Measurements from ENCODE around the gene PCDHGA10.

DNA sequence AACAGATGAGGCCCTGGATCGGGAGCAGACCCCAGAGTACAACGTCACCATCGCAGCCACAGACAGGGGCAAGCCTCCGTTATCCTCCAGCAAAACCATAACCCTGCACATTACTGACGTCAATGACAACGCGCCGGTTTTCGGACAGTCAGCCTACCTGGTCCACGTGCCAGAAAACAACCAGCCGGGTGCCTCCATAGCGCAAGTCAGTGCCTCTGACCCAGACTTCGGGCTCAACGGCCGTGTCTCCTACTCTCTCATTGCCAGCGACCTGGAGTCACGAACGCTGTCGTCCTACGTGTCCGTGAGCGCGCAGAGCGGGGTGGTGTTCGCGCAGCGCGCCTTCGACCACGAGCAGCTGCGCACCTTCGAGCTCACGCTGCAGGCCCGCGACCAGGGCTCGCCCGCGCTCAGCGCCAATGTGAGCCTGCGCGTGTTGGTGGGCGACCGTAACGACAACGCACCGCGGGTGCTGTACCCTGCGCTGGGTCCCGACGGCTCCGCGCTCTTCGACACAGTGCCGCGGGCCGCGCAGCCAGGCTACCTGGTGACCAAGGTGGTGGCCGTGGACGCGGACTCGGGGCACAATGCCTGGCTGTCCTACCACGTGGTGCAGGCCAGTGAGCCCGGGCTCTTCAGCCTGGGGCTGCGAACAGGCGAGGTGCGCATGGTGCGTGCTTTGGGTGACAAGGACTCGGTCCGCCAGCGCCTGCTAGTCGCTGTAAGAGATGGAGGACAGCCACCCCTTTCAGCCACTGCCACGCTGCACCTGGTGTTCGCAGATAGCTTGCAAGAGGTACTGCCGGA, 6.5 kb downstream of the PCDHGA10 start:
- TF ChIP-seq, protein P1, sequence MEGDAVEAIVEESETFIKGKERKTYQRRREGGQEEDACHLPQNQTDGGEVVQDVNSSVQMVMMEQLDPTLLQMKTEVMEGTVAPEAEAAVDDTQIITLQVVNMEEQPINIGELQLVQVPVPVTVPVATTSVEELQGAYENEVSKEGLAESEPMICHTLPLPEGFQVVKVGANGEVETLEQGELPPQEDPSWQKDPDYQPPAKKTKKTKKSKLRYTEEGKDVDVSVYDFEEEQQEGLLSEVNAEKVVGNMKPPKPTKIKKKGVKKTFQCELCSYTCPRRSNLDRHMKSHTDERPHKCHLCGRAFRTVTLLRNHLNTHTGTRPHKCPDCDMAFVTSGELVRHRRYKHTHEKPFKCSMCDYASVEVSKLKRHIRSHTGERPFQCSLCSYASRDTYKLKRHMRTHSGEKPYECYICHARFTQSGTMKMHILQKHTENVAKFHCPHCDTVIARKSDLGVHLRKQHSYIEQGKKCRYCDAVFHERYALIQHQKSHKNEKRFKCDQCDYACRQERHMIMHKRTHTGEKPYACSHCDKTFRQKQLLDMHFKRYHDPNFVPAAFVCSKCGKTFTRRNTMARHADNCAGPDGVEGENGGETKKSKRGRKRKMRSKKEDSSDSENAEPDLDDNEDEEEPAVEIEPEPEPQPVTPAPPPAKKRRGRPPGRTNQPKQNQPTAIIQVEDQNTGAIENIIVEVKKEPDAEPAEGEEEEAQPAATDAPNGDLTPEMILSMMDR (IDR thresholded peaks at IDR 0.05): no peak
- no peak for TF ChIP-seq POLR2A (IDR thresholded peaks at IDR 0.05)
